SU-DHL-6 (cell line): ENCODE data around the gene PKN2.

Experiments
- H2AFZ ChIP-seq: fragments of 200-600 bp; sonication (generic); 2 replicates; pipeline ENCODE4 v1.6.1; 2014; ENCODE audit warnings: low read depth, mild to moderate bottlenecking, moderate library complexity, mixed read lengths, antibody characterized with exemption, low read length; ENCODE audit not compliant: severe bottlenecking
- H3F3A ChIP-seq: fragments of 200-600 bp; shearing (Covaris generic); 2 replicates; pipeline ENCODE4 v1.6.0; 2016; ENCODE audit warnings: antibody characterized with exemption, mild to moderate bottlenecking; ENCODE audit not compliant: insufficient read depth
- H3K27ac ChIP-seq: fragments of 200-600 bp; sonication (generic); 2 replicates; pipeline ENCODE4 v1.5.1; 2016; ENCODE audit warnings: low read depth, mild to moderate bottlenecking, low read length, moderate library complexity, mixed read lengths
- H3K27me3 ChIP-seq: fragments of 200-600 bp; sonication (generic), shearing (Covaris generic); 2 replicates; pipeline ENCODE4 v1.6.0; 2014; ENCODE audit warnings: mild to moderate bottlenecking, low read length
- H3K36me3 ChIP-seq: fragments of 200-600 bp; sonication (generic); 2 replicates; pipeline ENCODE4 v1.6.1; 2014; ENCODE audit warnings: mild to moderate bottlenecking, low read length, mixed read lengths
- H3K4me2 ChIP-seq: fragments of 300-600, 200-600 bp; shearing (Covaris generic), sonication (generic); 2 replicates; pipeline ENCODE4 v1.6.0; 2014; ENCODE audit warnings: low read length, low read depth, mild to moderate bottlenecking; ENCODE audit not compliant: poor library complexity, severe bottlenecking
- H3K4me3 ChIP-seq: fragments of 200-600 bp; sonication (generic); 2 replicates; pipeline ENCODE4 v1.5.1; 2014; ENCODE audit warnings: antibody characterized with exemption, low read length, mild to moderate bottlenecking, mixed read lengths; ENCODE audit not compliant: insufficient read depth, poor library complexity, severe bottlenecking
- H3K79me2 ChIP-seq: fragments of 200-600 bp; sonication (generic); 2 replicates; pipeline ENCODE4 v1.6.1; 2014; ENCODE audit warnings: mild to moderate bottlenecking, low read length, moderate library complexity; ENCODE audit not compliant: insufficient read depth
- H3K9ac ChIP-seq: fragments of 200-600 bp; sonication (generic); 2 replicates; pipeline ENCODE4 v1.7.0; 2014; ENCODE audit warnings: mild to moderate bottlenecking, low read length
- H3K9me2 ChIP-seq: fragments of 200-600 bp; sonication (generic); replicated peaks from 2 replicates; pipeline ENCODE4 v1.6.1; 2014; ENCODE audit warnings: low read length; ENCODE audit not compliant: insufficient read depth
- H3K9me3 ChIP-seq: fragments of 200-600 bp; sonication (generic); 2 replicates; pipeline ENCODE4 v1.6.1; 2014; ENCODE audit warnings: low read length, mixed read lengths; ENCODE audit not compliant: insufficient read depth
- H4K20me1 ChIP-seq: fragments of 200-600 bp; sonication (generic); 2 replicates; pipeline ENCODE4 v1.6.1; 2014; ENCODE audit warnings: low read depth, mild to moderate bottlenecking, antibody characterized with exemption, low read length, moderate library complexity, mixed read lengths
- CTCF ChIP-seq: fragments of 200-600 bp; sonication (generic); IDR thresholded peaks from one replicate; pipeline ENCODE4 v1.5.1; 2017; ENCODE audit warnings: antibody characterized with exemption, mild to moderate bottlenecking, low read length, moderate library complexity; ENCODE audit not compliant: insufficient read depth, poor library complexity, severe bottlenecking
- EZH2phosphoT487 ChIP-seq: fragments of 200-600 bp; sonication (generic), shearing (Covaris generic); conservative IDR thresholded peaks from 2 replicates; pipeline ENCODE4 v1.6.1; 2018; ENCODE audit warnings: mild to moderate bottlenecking, antibody characterized with exemption, low read length, moderate library complexity, mixed read lengths

Gene PKN2

GRCh38 chr1:88683541-88684481 lies at the start of gene PKN2:
Gene PKN2, plus strand, starts transcription at chr1:88684273. Its CDS starts 308 bp downstream, at chr1:88684581.
- H3K79me2 ChIP-seq, result peaks cover 45% of the 10 kb centered on the region

DNA sequence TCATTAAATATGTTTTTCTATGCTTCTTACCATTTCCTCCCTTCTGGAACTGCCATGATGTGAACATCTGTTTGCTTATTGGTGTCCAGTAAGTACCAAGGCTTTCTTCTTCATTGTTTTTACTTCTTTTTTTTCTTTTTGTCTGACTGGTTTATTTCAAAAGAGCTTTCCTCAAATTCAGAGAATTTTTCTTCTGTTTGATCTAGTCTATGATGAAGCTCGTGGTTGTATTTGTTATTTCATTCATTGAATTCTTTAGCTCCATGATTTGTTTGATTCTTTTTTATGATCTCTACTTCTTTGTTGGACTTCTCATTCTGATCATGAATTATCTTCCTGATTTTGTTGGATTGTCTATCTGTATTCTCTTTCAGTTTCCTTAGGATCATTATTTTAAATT lies 49.5 kb upstream of the PKN2 start:
- no peaks in the 10 kb centered on the region for H3K36me3 ChIP-seq
- H3K4me2 ChIP-seq, result no peak overlapping the region
- no peaks in the 10 kb centered on the region for H4K20me1 ChIP-seq
- no peak overlapping the region for H2AFZ ChIP-seq
- no peaks in the 10 kb centered on the region for H3K27me3 ChIP-seq
- H3F3A ChIP-seq, result no peaks in the 10 kb centered on the region
- peaks cover 7% of the 10 kb centered on the region; the same call in 1 of the 2 replicates for H3K9me3 ChIP-seq
- H3K27ac ChIP-seq, result no peak overlapping the region
- no peaks in the 10 kb centered on the region for H3K79me2 ChIP-seq
- no peak overlapping the region for H3K9ac ChIP-seq
- no peak for TF ChIP-seq EZH2phosphoT487
- TF ChIP-seq CTCF, result no peak
- H3K9me2 ChIP-seq, result no peaks in the 10 kb centered on the region
- H3K4me3 ChIP-seq, result no peak overlapping the region

More at GRCh38 chr1:88683541-88684481, at the start of gene PKN2:
- no peak for TF ChIP-seq EZH2phosphoT487
- TF ChIP-seq CTCF, result peak; percentile 3
- Histone ChIP-seq H3K9ac (peak within 1 kb of the TSS; percentile 95), H3K36me3 (0 out of 2 replicates have a peak, but pooled peaks cover 4% of the 10 kb centered on the region), H3K27ac (peak within 1 kb of the TSS; percentile 91), H3K9me2 (no peaks in the 10 kb centered on the region), H3K9me3 (no peaks in the 10 kb centered on the region), H3K4me3 (peak within 1 kb of the TSS; percentile 100), H4K20me1 (peaks cover 22% of the 10 kb centered on the region), H3F3A (0 out of 2 replicates have a peak, but pooled peaks cover 3% of the 10 kb centered on the region), H3K4me2 (peak within 1 kb of the TSS; percentile 98), H3K27me3 (no peaks in the 10 kb centered on the region), H2AFZ (peak within 1 kb of the TSS; percentile 96)

DNA sequence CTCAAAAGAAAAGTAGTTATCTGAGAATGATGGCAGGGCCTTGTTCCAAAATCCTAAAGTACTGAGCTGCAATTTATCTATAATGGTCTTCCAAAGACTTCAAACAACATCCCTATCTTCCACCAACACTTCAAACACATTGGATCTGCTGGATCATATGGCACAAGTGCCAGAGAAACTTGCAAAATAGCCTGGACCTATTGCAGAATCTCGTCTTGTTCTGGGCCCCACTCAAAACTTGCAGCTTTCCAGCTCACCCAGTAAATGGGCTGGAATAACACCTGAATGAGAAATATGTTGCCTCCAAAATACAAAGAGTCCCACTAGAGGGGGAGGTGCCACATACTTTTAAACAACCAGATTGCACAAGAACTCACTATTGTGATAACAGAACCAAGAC lies 44.0 kb upstream of the PKN2 start:
- Histone ChIP-seq H3K79me2 (no peaks in the 10 kb centered on the region), H3K4me2 (no peak overlapping the region), H3K27me3 (no peaks in the 10 kb centered on the region), H3K9ac (no peak overlapping the region), H4K20me1 (no peaks in the 10 kb centered on the region), H3K27ac (no peak overlapping the region), H2AFZ (no peak overlapping the region), H3K4me3 (no peak overlapping the region), H3F3A (no peaks in the 10 kb centered on the region), H3K9me2 (no peaks in the 10 kb centered on the region), H3K9me3 (peaks cover 5% of the 10 kb centered on the region; the same call in 1 of the 2 replicates), H3K36me3 (no peaks in the 10 kb centered on the region)
- no peak for TF ChIP-seq CTCF
- no peak for TF ChIP-seq EZH2phosphoT487
